ENCODE data around the gene PARM1.

The PARM1 gene

DNA sequence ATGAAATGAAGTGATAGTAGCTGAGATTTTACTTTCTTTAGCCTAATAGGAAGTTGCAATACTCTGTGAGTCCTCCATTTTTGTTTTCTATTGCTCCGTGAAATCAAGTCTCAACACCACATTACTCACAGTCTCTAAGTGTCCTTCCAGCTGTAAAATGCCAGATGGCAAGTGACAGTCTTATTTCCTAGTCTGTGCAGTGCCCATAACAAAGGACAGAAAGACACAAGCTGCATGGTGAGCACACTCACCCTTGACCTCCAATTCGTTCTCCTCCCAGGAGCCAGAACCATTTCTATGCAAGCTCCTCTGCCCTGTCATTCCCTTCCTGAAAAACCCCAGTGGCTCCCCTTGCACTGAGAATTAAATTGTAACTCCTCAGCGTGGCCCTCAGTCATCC is 101.6 kb downstream of the PARM1 start:
- no peak for DNase-seq (ENCODE audit: extremely low read depth, low read depth)
- no peak for TF ChIP-seq CTCF (IDR thresholded peaks at IDR 0.05; ENCODE audit: low read depth, low read length, missing control alignments)

GRCh38 chr4:75035321-75035720 is 102.4 kb downstream of the PARM1 start:
- H3K4me3 ChIP-seq (replicated peaks; ENCODE audit: low read depth, low read length) = no peak overlapping the region
- no peak for TF ChIP-seq CTCF (IDR thresholded peaks at IDR 0.05; ENCODE audit: low read depth, low read length, missing control alignments)
- DNase-seq (ENCODE audit: extremely low read depth, low read depth) = no peak

More for the DNA sequence above, 101.6 kb downstream of the PARM1 start:
- H3K4me3 ChIP-seq (replicated peaks; ENCODE audit: low read depth, low read length) = no peak overlapping the region

DNA sequence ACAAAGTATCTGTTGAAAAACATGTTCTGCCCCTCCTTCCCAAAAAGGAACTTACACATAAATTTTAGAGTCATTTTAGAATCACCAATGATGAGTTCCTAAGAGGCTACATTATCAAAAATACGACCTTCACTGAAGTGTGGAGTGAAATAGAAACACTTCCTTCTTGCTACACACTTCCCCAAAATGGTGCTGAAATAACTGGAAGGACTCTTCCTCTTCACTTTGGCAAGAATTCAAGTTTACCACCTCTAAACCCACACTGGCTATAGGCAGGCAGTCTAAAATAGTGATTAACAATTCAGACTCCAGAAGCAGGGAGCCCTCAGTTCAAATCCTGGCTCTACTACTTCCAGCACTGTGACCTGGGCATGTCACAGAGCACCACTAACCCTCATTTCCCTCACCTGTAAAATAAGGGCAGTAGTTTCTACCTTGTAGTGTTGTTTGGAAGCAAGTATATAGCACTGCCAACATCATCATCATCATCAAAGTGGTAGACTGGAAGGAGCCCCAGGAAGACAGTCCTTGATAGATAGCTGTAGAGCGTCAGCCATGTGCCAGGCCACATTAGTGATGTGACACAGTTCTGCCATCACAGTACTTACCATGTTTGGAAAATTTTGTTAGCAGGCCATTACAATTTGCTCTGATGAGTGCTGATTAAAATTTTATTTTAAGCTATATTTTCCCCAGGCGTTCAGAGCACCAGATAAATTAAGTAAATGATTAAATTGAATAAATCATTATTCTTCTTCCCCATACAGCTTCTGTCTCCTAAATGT is 103.3 kb downstream of the PARM1 start:
- DNase-seq (ENCODE audit: extremely low read depth, low read depth) = no peak
- TF ChIP-seq CTCF (IDR thresholded peaks at IDR 0.05; ENCODE audit: low read depth, low read length, missing control alignments) = no peak
- H3K4me3 ChIP-seq (replicated peaks; ENCODE audit: low read depth, low read length) = no peak overlapping the region

GRCh38 chr4:75037252-75037651 is 104.3 kb downstream of the PARM1 start:
- DNase-seq (ENCODE audit: extremely low read depth, low read depth) = no peak
- H3K4me3 ChIP-seq (replicated peaks; ENCODE audit: low read depth, low read length) = no peak overlapping the region
- TF ChIP-seq CTCF (IDR thresholded peaks at IDR 0.05; ENCODE audit: low read depth, low read length, missing control alignments) = no peak

DNA sequence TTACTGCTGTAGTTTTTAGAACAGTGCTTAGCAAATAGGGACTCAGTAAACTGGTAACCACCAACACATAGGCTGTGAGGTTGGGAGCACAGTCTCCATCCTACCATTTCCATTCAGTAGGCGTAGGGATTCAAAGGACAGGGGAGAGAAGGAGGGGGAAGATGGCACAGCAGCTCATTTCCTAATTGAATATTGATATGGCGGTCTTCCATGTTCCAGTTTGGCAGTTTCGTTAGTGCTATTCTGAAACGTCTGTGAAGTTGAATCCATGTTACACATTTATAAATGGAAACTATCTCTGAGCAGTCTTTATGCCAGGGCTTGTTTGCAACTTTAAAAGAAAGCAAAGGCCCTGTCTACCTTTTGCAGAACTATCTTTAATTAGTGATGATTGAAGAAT is 105.5 kb downstream of the PARM1 start:
- DNase-seq (ENCODE audit: extremely low read depth, low read depth) = no peak
- TF ChIP-seq CTCF (IDR thresholded peaks at IDR 0.05; ENCODE audit: low read depth, low read length, missing control alignments) = no peak
- H3K4me3 ChIP-seq (replicated peaks; ENCODE audit: low read depth, low read length) = no peak overlapping the region

DNA sequence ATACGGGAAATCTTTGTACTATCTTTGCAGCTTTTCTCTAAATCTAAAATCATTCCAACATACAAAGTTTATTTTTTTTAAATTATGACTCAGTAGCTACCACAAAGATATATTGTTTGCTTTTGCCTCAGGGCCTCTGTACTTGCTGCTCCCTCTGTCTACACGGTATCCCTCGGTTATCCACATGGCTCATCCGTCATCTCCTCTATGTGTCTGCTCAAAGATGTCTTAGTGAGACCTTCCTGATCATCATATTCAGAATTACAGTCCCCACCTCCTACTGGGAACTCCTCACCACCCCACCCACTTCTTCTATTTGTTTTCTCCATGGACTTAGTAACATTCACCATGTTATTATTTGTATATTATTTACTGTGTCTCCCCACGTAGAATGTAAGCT is 107.8 kb downstream of the PARM1 start:
- no peak for TF ChIP-seq CTCF (IDR thresholded peaks at IDR 0.05; ENCODE audit: low read depth, low read length, missing control alignments)
- no peak for DNase-seq (ENCODE audit: extremely low read depth, low read depth)
- H3K4me3 ChIP-seq (replicated peaks; ENCODE audit: low read depth, low read length) = no peak overlapping the region
